Astrocyte (in vitro differentiated cells and primary cell): ENCODE data around the gene ADAMTS8.

Source experiments
- EZH2 ChIP-seq: IDR thresholded peaks from 2 replicates; pipeline ENCODE4 v1.6.1; 2012; ENCODE audit warnings: mild to moderate bottlenecking, low read length, inconsistent platforms; ENCODE audit not compliant: insufficient read depth
- TF ChIP-seq, protein P1 (sequence below): IDR thresholded peaks from 2 replicates; pipeline ENCODE4 v1.5.1; 2011; ENCODE audit warnings: low read depth, mild to moderate bottlenecking, inconsistent platforms, low read length, moderate library complexity; ENCODE audit not compliant: insufficient read depth

- TF ChIP-seq, protein P1, sequence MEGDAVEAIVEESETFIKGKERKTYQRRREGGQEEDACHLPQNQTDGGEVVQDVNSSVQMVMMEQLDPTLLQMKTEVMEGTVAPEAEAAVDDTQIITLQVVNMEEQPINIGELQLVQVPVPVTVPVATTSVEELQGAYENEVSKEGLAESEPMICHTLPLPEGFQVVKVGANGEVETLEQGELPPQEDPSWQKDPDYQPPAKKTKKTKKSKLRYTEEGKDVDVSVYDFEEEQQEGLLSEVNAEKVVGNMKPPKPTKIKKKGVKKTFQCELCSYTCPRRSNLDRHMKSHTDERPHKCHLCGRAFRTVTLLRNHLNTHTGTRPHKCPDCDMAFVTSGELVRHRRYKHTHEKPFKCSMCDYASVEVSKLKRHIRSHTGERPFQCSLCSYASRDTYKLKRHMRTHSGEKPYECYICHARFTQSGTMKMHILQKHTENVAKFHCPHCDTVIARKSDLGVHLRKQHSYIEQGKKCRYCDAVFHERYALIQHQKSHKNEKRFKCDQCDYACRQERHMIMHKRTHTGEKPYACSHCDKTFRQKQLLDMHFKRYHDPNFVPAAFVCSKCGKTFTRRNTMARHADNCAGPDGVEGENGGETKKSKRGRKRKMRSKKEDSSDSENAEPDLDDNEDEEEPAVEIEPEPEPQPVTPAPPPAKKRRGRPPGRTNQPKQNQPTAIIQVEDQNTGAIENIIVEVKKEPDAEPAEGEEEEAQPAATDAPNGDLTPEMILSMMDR, result no peak
- no peak for TF ChIP-seq EZH2
These were observed 26.3 kb upstream of the ADAMTS8 start for GRCh38 chr11:130454491-130455252.
